Keratinocyte (primary cell): ENCODE results near the gene CELF2.

Experiments used
- EZH2 ChIP-seq: IDR thresholded peaks from one replicate; pipeline ENCODE4 v1.6.1; 2012; ENCODE audit warnings: inconsistent platforms, mild to moderate bottlenecking, low read length, moderate library complexity
- TF ChIP-seq, protein P1 (sequence below), 3 experiments: IDR thresholded peaks in 1 of 3; conservative IDR thresholded peaks in 1 of 3; optimal IDR thresholded peaks in 1 of 3; 2 replicates in 2 of 3; 3 replicates in 1 of 3; pipeline versions ENCODE3 to v1.5.1; 2011; ENCODE audit warnings: low read length in 3 of 3, mild to moderate bottlenecking in 3 of 3, moderate library complexity in 2 of 3, control low read depth in 1 of 3, inconsistent platforms in 1 of 3; ENCODE audit not compliant: insufficient read depth in 2 of 3; ENCODE audit errors: extremely low read depth in 1 of 3

DNA sequence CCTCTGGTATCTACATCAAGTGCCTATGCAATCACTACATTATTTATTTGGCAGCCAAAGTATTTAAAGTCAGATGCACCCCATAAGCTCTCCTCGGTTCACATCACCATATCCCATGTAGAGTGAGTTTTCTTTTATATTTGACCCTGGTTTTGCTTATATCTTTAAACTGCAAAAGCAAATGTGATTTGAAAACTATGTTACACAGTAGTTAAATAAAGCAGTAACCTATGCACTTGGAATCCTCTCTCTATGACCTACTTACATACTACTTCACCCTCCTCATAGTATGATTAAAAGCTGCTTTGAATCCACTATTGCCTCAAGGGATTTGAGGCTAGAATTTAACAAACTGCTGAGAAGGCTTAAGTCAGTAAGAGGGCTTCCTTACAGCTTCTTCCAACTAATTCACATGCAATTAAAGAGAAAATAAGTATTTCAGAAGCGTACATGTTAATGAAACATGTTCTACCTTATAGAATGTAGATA is 2.2 kb upstream of the CELF2 start:
- TF ChIP-seq, protein P1, sequence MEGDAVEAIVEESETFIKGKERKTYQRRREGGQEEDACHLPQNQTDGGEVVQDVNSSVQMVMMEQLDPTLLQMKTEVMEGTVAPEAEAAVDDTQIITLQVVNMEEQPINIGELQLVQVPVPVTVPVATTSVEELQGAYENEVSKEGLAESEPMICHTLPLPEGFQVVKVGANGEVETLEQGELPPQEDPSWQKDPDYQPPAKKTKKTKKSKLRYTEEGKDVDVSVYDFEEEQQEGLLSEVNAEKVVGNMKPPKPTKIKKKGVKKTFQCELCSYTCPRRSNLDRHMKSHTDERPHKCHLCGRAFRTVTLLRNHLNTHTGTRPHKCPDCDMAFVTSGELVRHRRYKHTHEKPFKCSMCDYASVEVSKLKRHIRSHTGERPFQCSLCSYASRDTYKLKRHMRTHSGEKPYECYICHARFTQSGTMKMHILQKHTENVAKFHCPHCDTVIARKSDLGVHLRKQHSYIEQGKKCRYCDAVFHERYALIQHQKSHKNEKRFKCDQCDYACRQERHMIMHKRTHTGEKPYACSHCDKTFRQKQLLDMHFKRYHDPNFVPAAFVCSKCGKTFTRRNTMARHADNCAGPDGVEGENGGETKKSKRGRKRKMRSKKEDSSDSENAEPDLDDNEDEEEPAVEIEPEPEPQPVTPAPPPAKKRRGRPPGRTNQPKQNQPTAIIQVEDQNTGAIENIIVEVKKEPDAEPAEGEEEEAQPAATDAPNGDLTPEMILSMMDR (optimal IDR thresholded peaks at IDR 0.05 in 1 of 3, IDR thresholded peaks at IDR 0.05 in 1 of 3, conservative IDR thresholded peaks at IDR 0.05 in 1 of 3; ENCODE audit: extremely low read depth in 1 of 3, insufficient read depth in 2 of 3, low read length in 3 of 3), result no peak
- TF ChIP-seq EZH2, result no peak
